ENCODE results near the gene RPS15A. TPM values are rescaled to one million over a fixed set of nuclear protein-coding genes. Genes with fewer than 3 reads are reported as not detected.

RPS15A gene
- total and polyA plus RNA-seq, 2 experiments from 2014 or later, result 547 to 1,850 TPM

GRCh38 chr16:18809165-18809564, 19.0 kb upstream of the RPS15A start:
- Histone ChIP-seq H3K4me3 (no peak overlapping the region), H3K27me3 (no peaks in the 10 kb centered on the region), H3K4me1 (ENCODE audit: low read depth) (peaks cover under 1% of the 10 kb centered on the region), H3K36me3 (peaks cover 48% of the 10 kb centered on the region), H3K27ac (no peak overlapping the region), H3K9me3 (ENCODE audit: low read depth) (no peaks in the 10 kb centered on the region)
- DNase-seq (ENCODE audit: low read depth in 1 of 2, low spot score in 1 of 2), result no peak
- TF ChIP-seq, protein P1, sequence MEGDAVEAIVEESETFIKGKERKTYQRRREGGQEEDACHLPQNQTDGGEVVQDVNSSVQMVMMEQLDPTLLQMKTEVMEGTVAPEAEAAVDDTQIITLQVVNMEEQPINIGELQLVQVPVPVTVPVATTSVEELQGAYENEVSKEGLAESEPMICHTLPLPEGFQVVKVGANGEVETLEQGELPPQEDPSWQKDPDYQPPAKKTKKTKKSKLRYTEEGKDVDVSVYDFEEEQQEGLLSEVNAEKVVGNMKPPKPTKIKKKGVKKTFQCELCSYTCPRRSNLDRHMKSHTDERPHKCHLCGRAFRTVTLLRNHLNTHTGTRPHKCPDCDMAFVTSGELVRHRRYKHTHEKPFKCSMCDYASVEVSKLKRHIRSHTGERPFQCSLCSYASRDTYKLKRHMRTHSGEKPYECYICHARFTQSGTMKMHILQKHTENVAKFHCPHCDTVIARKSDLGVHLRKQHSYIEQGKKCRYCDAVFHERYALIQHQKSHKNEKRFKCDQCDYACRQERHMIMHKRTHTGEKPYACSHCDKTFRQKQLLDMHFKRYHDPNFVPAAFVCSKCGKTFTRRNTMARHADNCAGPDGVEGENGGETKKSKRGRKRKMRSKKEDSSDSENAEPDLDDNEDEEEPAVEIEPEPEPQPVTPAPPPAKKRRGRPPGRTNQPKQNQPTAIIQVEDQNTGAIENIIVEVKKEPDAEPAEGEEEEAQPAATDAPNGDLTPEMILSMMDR (IDR thresholded peaks at IDR 0.05; ENCODE audit: low read depth, low read length), result no peak

DNA sequence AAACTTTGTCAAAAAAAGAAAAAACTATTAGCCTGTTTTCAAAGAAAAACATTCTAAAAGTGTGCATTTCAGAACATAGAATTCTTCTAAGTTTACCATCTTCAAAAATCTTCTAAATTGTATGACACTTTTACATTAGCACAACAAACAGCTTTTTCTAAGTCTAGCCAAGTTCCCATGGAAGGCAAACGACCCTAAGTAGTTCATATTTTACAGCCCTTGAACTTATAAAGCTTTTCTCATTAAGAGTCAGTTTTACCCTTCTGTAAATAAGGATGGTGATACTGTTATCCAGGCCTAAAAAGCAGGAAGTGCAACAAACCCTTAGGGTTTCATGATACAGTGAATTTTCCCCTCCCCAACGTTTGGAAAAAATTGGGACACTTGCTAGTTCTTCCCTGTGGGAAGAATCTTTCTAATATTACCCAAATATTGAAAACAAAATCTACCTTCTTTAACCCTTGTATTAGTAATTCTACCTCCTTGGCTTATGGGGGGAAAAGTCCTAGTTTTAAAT, 15.2 kb upstream of the RPS15A start:
- TF ChIP-seq, protein P1 (IDR thresholded peaks at IDR 0.05; ENCODE audit: low read depth, low read length), result no peak
- peaks cover 26% of the 10 kb centered on the region for H3K36me3 ChIP-seq
- no peak overlapping the region for H3K27ac ChIP-seq

DNA sequence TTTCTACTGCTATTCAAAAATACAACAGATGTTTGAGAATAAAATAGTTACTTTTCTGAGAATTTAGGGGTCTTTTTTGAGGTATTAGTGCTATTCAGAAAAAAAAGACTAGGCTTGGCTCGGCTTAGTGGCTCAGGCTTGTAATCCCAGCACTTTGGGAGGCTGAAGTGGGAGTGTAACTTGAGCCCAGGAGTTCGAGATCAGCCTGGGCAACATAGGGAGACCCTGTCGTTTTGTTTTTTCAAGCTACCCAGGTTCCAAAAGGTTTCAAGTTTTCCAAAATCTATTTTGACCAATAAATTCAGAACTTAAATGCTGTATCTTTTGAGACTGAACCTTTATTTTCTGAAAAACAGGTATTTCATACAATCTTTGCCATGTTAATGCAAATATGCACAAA, 14.4 kb upstream of the RPS15A start:
- peak overlapping the region; percentile 72 for H3K27ac ChIP-seq
- H3K36me3 ChIP-seq, result peaks cover 18% of the 10 kb centered on the region
- no peak for DNase-seq (ENCODE audit: low read depth in 1 of 2, low spot score in 1 of 2)
- no peaks in the 10 kb centered on the region for H3K9me3 ChIP-seq (ENCODE audit: low read depth)
- no peaks in the 10 kb centered on the region for H3K27me3 ChIP-seq
- no peak overlapping the region for H3K4me3 ChIP-seq
- TF ChIP-seq, protein P1 (IDR thresholded peaks at IDR 0.05; ENCODE audit: low read depth, low read length), result no peak
- peaks cover 11% of the 10 kb centered on the region for H3K4me1 ChIP-seq (ENCODE audit: low read depth)

More for the DNA sequence above, 15.2 kb upstream of the RPS15A start:
- no peaks in the 10 kb centered on the region for H3K27me3 ChIP-seq
- no peak overlapping the region for H3K4me3 ChIP-seq
- H3K9me3 ChIP-seq (ENCODE audit: low read depth), result no peaks in the 10 kb centered on the region
- H3K4me1 ChIP-seq (ENCODE audit: low read depth), result peaks cover 4% of the 10 kb centered on the region
- DNase-seq (ENCODE audit: low read depth in 1 of 2, low spot score in 1 of 2), result no peak

GRCh38 chr16:18803569-18804462, 13.7 kb upstream of the RPS15A start:
- H3K4me1 ChIP-seq (ENCODE audit: low read depth), result peaks cover 12% of the 10 kb centered on the region
- H3K27me3 ChIP-seq, result no peaks in the 10 kb centered on the region
- H3K36me3 ChIP-seq, result peaks cover 11% of the 10 kb centered on the region
- H3K27ac ChIP-seq, result peak overlapping the region; percentile 72
- TF ChIP-seq, protein P1 (IDR thresholded peaks at IDR 0.05; ENCODE audit: low read depth, low read length), result no peak
- H3K9me3 ChIP-seq (ENCODE audit: low read depth), result no peaks in the 10 kb centered on the region
- H3K4me3 ChIP-seq, result no peak overlapping the region
- DNase-seq (ENCODE audit: low read depth in 1 of 2, low spot score in 1 of 2), result peak in 1 of 2 donors; percentile 56

DNA sequence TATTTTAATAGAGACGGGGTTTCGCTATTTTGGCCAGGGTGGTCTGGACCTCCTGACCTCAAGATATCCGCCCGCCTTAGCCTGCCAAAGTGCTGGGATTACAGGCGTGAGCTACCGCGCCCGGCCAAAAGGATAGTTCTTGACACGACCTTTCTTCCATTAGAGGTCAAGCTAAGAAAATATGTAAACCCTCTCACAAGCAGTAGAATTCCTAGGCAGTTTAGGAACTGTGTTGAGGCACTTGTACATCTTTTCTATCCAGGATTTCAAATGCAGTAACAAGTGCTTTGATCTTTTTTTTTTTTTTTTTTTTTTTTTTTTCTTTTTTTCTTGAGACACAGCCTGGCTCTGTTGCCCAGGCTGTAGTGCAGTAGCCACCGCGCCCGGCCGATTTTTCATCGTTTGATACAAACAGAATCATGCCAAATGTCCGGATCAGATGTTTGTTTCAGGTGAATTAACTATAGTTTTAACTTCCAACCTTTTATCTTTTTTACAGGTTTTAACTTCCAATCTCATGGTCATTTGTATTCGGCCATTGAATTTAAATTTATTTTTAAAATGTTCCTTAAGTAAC, 12.7 kb upstream of the RPS15A start:
- H3K27ac ChIP-seq, result peak overlapping the region; percentile 72
- no peaks in the 10 kb centered on the region for H3K9me3 ChIP-seq (ENCODE audit: low read depth)
- H3K36me3 ChIP-seq, result peaks cover 5% of the 10 kb centered on the region
- TF ChIP-seq, protein P1 (IDR thresholded peaks at IDR 0.05; ENCODE audit: low read depth, low read length), result no peak
- H3K27me3 ChIP-seq, result no peaks in the 10 kb centered on the region
- DNase-seq (ENCODE audit: low read depth in 1 of 2, low spot score in 1 of 2), result no peak
- H3K4me3 ChIP-seq, result no peak overlapping the region
- peaks cover 12% of the 10 kb centered on the region for H3K4me1 ChIP-seq (ENCODE audit: low read depth)
